Measurements from ENCODE around the gene FNBP1L. TPM values are rescaled to one million over a fixed set of nuclear protein-coding genes. Genes with fewer than 3 reads are reported as not detected.
"Not testable (repeated sequence)": the region's sequence is repeated elsewhere in the genome, so short reads cannot be mapped to it uniquely, and the experiment has no call there.

FNBP1L gene
- total RNA-seq, 1 donor from 2014 or later, result 78.6 TPM

DNA sequence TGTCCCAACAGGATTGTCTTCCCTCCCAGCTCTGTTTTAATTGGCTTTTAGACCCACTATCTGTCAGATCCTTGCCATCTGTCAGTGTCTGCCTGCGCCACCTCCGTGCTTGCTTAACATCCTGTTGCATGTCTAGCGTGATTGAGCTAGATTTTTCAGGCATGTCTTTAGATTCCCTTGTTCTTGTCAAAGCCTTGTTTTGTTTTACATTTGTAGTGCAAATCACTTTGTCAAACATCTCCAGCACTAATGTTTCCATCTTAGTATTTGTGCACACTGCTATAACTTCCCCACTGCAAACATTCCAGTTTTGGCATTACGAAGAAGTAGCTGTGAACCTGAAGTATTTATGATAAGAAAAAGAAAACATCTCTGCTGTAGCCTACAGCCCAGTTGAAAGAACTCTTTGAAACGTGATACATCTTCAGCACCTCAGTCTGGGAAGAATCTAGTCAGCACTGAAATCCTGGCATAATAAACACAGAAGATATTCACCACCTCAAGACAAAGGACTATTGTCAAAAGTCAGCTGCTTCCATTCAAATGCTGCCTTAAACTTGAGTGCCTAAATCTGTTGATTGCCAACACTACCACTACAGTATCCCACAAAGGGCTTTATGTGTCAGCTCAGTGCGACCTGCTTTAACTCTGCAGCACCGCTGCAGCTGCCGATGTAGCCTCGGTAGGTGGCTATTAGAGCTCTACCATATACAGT lies 105.0 kb downstream of the FNBP1L start:
- no peak overlapping the region for H3K4me3 ChIP-seq (ENCODE audit: low read depth, low read length)
- no peak for DNase-seq (ENCODE audit: low read depth)
- TF ChIP-seq, protein P1, sequence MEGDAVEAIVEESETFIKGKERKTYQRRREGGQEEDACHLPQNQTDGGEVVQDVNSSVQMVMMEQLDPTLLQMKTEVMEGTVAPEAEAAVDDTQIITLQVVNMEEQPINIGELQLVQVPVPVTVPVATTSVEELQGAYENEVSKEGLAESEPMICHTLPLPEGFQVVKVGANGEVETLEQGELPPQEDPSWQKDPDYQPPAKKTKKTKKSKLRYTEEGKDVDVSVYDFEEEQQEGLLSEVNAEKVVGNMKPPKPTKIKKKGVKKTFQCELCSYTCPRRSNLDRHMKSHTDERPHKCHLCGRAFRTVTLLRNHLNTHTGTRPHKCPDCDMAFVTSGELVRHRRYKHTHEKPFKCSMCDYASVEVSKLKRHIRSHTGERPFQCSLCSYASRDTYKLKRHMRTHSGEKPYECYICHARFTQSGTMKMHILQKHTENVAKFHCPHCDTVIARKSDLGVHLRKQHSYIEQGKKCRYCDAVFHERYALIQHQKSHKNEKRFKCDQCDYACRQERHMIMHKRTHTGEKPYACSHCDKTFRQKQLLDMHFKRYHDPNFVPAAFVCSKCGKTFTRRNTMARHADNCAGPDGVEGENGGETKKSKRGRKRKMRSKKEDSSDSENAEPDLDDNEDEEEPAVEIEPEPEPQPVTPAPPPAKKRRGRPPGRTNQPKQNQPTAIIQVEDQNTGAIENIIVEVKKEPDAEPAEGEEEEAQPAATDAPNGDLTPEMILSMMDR (IDR thresholded peaks at IDR 0.05; ENCODE audit: insufficient read depth, low read length, poor library complexity, severe bottlenecking), result no peak
- no peaks in the 10 kb centered on the region for H3K27me3 ChIP-seq (ENCODE audit: control insufficient read depth, insufficient read depth, low read length)
- H3K36me3 ChIP-seq (ENCODE audit: control insufficient read depth, insufficient read depth, low read length), result peaks cover 3% of the 10 kb centered on the region

DNA sequence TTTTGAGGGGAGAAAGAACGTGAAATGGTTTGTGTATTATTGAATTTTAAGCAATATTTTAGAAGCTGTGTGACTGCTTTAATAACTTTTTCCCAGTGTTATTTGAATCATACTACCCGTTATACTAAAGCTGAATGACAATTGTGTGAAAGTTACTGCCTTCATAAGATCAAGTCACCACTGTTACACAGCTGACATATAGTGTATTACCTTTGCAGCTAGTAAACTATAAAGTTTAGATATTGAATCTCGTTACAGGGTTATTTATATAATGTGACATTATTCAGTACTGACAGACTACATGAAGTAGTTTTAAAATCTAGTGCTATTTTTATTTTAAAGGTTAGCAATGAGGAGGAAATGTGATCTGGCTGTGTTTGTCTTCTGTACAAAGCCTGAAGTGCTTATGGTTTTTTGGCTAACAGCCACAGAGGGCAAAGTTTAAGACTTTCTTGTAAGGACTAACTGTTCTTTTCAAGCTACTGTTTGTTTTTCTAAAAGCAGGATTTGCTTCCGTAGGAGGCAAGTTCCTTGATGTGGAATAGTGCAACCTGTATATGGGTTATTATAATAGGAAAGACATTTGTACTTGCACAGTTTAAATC lies 106.1 kb downstream of the FNBP1L start:
- not testable (repeated sequence) for DNase-seq (ENCODE audit: low read depth); H3K4me3 ChIP-seq (ENCODE audit: low read depth, low read length); H3K27me3 ChIP-seq (ENCODE audit: control insufficient read depth, insufficient read depth, low read length); H3K36me3 ChIP-seq (ENCODE audit: control insufficient read depth, insufficient read depth, low read length)

DNA sequence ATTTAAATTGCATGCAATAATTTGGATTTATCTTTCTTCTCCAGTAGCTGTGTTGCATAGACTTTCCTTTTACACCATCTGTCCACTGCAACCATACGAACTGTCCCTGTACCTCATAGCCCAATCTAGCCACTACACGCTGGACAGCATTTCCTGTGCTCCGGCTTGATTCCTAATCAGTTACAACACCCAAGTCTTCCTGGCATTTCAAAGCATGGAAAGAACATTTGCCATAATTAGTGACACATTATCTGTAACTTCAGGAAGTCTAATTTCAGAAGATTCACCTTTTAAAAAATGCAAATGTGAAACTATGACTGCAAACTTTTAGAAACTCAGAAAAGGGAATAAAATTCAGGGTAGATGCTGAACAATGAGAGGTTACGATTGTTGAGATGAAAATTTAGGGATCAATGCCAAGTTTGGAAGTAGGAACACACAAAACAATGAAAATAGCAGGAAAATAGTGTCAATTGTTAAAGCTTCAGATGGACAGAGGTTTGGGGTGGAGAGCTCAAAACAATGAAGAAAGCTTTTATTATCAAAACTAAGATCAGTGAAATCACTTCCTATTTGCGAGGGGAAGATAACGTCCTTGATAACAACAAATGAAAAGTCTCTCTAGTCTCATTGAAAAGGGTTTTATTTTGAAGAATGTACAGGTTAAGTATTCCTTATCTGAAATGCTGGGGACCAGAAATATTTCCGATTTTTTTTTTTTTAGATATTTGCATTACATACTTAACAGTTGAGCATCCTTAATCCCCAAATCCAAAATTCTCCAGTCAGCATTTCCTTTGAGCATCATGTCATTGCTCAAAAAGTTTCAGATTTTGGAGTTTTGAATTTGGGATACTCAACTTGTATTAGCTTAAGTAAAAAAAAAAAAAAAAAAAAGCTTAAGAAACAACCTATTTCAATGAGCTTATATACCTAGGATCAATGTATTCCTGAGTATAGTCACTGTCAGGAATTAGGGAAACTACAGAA lies 107.3 kb downstream of the FNBP1L start:
- Histone ChIP-seq H3K4me3 (ENCODE audit: low read depth, low read length) (no peak overlapping the region), H3K27me3 (ENCODE audit: control insufficient read depth, insufficient read depth, low read length) (no peaks in the 10 kb centered on the region), H3K36me3 (ENCODE audit: control insufficient read depth, insufficient read depth, low read length) (peaks cover 3% of the 10 kb centered on the region)
- no peak for DNase-seq (ENCODE audit: low read depth)
- TF ChIP-seq, protein P1 (IDR thresholded peaks at IDR 0.05; ENCODE audit: insufficient read depth, low read length, poor library complexity, severe bottlenecking), result no peak

DNA sequence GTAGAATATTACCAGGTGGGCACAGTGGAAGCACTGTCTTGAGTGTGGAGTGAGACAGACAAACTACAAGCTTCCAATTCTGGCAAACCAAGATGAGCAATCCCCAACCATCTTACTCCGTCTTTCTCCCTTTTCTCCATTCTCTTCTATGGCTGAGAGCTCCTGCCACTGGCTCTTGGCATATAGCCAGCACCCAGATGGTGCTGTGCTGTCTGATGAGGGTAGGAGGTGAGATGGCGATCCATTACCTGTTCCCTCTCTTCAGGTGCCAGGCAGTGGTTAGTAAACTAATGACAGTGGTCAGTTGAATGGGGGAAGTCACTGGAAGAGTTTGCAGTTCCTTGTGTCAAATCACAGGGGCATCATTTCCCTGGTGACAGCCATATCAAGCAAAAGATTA lies 108.4 kb downstream of the FNBP1L start:
- TF ChIP-seq, protein P1 (IDR thresholded peaks at IDR 0.05; ENCODE audit: insufficient read depth, low read length, poor library complexity, severe bottlenecking), result no peak
- Histone ChIP-seq H3K4me3 (ENCODE audit: low read depth, low read length) (no peak overlapping the region), H3K36me3 (ENCODE audit: control insufficient read depth, insufficient read depth, low read length) (peaks cover 3% of the 10 kb centered on the region), H3K27me3 (ENCODE audit: control insufficient read depth, insufficient read depth, low read length) (no peaks in the 10 kb centered on the region)
- no peak for DNase-seq (ENCODE audit: low read depth)

DNA sequence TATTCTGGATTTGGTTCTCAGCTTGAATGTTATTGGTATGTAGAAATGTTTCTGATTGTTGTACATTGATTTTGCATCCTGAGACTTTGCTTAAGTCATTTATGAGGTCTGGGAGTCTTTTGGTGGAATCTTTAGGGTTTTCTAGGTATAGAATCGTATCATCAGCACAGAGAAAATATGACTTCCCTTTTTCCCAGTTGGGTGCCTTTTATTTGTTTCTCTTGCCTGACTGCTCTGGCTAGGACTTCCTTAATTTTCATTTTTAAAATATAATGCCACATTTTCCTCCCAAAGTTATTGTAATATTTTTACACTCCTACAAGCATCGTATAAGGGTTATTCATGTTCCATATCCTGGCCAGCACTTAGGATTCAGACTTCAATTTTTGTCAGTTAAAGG lies 111.1 kb downstream of the FNBP1L start:
- TF ChIP-seq, protein P1 (IDR thresholded peaks at IDR 0.05; ENCODE audit: insufficient read depth, low read length, poor library complexity, severe bottlenecking), result no peak
- no peak for DNase-seq (ENCODE audit: low read depth)
- H3K27me3 ChIP-seq (ENCODE audit: control insufficient read depth, insufficient read depth, low read length), result no peaks in the 10 kb centered on the region
- no peak overlapping the region for H3K4me3 ChIP-seq (ENCODE audit: low read depth, low read length)
- no peaks in the 10 kb centered on the region for H3K36me3 ChIP-seq (ENCODE audit: control insufficient read depth, insufficient read depth, low read length)

DNA sequence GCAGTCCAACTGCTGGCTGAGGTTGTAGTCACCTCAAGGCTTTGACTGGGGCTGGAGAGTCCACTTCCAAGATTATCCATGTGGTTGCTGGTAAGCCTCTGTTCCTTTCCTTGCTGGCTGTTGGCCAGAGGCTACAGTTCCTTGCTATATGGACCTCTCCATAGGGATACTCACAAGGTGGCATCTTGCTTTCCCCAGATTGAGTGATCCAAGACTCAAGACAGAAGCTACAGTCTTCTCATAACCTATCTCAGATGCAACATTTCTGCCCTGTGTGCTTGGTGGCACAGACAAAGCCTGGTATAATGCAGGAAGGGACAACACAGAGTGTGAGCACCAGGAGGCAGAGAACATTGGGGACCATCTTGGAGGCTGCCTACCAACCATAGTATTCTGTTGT lies 111.8 kb downstream of the FNBP1L start:
- Histone ChIP-seq H3K4me3 (ENCODE audit: low read depth, low read length) (no peak overlapping the region), H3K27me3 (ENCODE audit: control insufficient read depth, insufficient read depth, low read length) (no peaks in the 10 kb centered on the region), H3K36me3 (ENCODE audit: control insufficient read depth, insufficient read depth, low read length) (no peaks in the 10 kb centered on the region)
- TF ChIP-seq, protein P1 (IDR thresholded peaks at IDR 0.05; ENCODE audit: insufficient read depth, low read length, poor library complexity, severe bottlenecking), result no peak
- DNase-seq (ENCODE audit: low read depth), result no peak
